ENCODE results near the gene ASPSCR1.

The ASPSCR1 gene

DNA sequence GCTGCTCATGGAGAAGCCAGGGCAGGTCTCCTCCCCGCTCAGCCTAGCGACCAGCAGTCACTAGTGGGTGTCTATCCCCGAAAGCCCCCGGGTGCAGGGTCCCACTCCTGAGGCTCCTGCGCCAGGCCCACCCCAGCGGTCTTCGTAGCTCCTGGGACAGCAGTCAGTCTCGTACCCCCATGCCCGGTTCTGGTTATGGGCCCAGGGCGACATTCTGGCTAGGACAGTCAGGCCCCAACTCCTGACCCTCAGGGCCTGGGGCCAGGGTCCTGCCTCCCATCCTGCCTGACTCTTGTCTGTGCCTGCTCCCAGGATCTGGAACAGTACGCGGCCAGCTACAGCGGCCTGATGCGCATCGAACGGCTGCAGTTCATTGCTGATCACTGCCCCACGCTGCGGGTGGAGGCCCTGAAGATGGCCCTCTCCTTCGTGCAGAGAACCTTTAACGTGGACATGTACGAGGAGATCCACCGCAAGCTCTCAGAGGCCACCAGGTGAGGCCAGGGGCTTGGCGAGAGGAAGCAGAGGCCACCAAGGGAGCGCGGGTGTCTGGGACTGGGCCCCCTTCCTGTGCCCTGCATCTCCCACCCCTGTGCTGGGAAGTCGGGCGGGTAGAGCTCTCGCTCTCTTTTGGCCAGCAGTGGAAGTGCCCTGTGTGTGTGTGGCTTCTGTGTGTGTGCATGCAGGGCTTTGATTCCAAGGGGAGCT lies 76.3 kb downstream of the ASPSCR1 start:
- DNase-seq (ENCODE audit: low spot score) (no peak), ATAC-seq (ENCODE audit: low read depth) (no peak)
- Histone ChIP-seq H3K27ac (ENCODE audit: poor library complexity, severe bottlenecking) (no peak overlapping the region), H3K4me1 (ENCODE audit: insufficient read depth, poor library complexity, severe bottlenecking) (peaks cover 5% of the 10 kb centered on the region), H3K27me3 (ENCODE audit: insufficient read depth, poor library complexity, severe bottlenecking) (no peaks in the 10 kb centered on the region), H3K36me3 (ENCODE audit: low read depth) (peaks cover 72% of the 10 kb centered on the region), H3K4me3 (ENCODE audit: severe bottlenecking) (no peak overlapping the region), H3K9me3 (ENCODE audit: severe bottlenecking) (no peaks in the 10 kb centered on the region)
- TF ChIP-seq, protein P1, sequence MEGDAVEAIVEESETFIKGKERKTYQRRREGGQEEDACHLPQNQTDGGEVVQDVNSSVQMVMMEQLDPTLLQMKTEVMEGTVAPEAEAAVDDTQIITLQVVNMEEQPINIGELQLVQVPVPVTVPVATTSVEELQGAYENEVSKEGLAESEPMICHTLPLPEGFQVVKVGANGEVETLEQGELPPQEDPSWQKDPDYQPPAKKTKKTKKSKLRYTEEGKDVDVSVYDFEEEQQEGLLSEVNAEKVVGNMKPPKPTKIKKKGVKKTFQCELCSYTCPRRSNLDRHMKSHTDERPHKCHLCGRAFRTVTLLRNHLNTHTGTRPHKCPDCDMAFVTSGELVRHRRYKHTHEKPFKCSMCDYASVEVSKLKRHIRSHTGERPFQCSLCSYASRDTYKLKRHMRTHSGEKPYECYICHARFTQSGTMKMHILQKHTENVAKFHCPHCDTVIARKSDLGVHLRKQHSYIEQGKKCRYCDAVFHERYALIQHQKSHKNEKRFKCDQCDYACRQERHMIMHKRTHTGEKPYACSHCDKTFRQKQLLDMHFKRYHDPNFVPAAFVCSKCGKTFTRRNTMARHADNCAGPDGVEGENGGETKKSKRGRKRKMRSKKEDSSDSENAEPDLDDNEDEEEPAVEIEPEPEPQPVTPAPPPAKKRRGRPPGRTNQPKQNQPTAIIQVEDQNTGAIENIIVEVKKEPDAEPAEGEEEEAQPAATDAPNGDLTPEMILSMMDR (IDR thresholded peaks at IDR 0.05; ENCODE audit: poor library complexity, severe bottlenecking): no peak

DNA sequence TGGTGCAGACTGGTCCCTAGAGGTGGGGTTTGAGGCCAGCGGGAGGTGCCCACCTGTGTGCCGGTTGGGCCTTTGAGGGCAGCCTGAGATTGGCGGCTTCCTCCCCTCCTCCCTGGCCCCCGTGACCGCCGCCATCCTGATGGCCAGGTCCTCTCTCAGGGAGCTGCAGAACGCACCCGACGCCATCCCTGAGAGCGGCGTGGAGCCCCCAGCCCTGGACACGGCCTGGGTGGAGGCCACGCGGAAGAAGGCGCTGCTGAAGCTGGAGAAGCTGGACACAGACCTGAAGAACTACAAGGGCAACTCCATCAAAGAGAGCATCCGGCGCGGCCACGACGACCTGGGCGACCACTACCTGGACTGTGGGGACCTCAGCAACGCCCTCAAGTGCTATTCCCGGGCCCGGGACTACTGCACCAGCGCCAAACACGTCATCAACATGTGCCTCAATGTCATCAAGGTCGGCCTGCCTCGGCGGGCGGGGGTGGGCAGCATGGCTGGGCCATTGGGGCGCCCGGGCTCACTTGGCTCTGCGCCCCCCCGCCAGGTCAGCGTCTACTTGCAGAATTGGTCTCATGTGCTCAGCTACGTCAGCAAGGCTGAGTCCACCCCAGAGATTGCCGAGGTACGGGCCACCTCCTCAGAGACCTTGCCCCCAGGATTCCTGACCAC lies 77.1 kb downstream of the ASPSCR1 start:
- peaks cover 5% of the 10 kb centered on the region for H3K4me1 ChIP-seq (ENCODE audit: insufficient read depth, poor library complexity, severe bottlenecking)
- peak; percentile 75 for DNase-seq (ENCODE audit: low spot score)
- ATAC-seq (ENCODE audit: low read depth): no peak
- no peaks in the 10 kb centered on the region for H3K27me3 ChIP-seq (ENCODE audit: insufficient read depth, poor library complexity, severe bottlenecking)
- no peaks in the 10 kb centered on the region for H3K9me3 ChIP-seq (ENCODE audit: severe bottlenecking)
- TF ChIP-seq, protein P1 (IDR thresholded peaks at IDR 0.05; ENCODE audit: poor library complexity, severe bottlenecking): no peak
- no peak overlapping the region for H3K4me3 ChIP-seq (ENCODE audit: severe bottlenecking)
- H3K27ac ChIP-seq (ENCODE audit: poor library complexity, severe bottlenecking): no peak overlapping the region
- H3K36me3 ChIP-seq (ENCODE audit: low read depth): peaks cover 72% of the 10 kb centered on the region

DNA sequence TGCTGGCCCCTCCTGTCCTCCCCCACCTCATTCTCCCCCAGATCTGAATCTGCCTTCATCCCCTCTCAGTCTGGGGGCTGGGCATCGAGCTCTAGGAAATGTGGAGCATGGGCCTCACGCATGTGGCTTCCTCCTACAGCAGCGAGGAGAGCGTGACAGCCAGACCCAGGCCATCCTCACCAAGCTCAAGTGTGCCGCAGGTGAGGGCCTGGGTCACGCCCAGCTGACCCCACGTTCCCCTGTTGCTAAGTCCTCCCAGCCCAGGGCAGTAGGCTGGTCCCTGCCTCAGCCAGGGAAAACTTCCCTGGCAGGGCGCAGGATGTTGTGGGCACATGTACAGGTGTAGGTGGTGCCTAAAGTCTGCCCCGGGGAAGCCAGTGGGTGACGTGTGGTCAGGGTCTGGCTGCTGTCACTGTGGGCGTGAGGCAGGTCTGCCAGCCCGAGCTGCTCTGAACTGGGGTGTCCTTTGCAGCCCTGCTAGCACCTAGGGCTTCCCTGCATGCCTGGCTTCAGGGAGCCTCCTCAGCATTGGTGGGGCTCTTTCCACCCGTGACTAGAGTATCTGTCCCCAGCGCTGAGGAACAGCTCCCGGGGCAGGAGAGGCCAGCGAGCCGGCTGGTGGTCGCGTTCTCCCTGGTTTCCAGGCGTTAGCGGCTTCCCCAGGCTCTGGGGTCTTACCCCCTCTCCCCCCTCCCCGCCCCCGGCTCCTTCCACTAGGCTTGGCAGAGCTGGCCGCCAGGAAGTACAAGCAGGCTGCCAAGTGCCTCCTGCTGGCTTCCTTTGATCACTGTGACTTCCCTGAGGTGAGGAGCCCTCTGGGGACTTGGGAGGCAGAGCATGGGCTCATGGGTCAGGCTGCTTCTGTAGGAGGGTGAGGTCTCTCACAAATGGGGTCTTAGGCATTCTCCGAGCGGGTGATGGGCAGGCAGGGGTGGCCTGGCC lies 77.9 kb downstream of the ASPSCR1 start:
- TF ChIP-seq, protein P1 (IDR thresholded peaks at IDR 0.05; ENCODE audit: poor library complexity, severe bottlenecking): no peak
- no peak for DNase-seq (ENCODE audit: low spot score)
- Histone ChIP-seq H3K4me1 (ENCODE audit: insufficient read depth, poor library complexity, severe bottlenecking) (peaks cover 5% of the 10 kb centered on the region), H3K36me3 (ENCODE audit: low read depth) (peaks cover 72% of the 10 kb centered on the region), H3K27ac (ENCODE audit: poor library complexity, severe bottlenecking) (no peak overlapping the region), H3K4me3 (ENCODE audit: severe bottlenecking) (no peak overlapping the region), H3K27me3 (ENCODE audit: insufficient read depth, poor library complexity, severe bottlenecking) (no peaks in the 10 kb centered on the region), H3K9me3 (ENCODE audit: severe bottlenecking) (no peaks in the 10 kb centered on the region)
- no peak for ATAC-seq (ENCODE audit: low read depth)

DNA sequence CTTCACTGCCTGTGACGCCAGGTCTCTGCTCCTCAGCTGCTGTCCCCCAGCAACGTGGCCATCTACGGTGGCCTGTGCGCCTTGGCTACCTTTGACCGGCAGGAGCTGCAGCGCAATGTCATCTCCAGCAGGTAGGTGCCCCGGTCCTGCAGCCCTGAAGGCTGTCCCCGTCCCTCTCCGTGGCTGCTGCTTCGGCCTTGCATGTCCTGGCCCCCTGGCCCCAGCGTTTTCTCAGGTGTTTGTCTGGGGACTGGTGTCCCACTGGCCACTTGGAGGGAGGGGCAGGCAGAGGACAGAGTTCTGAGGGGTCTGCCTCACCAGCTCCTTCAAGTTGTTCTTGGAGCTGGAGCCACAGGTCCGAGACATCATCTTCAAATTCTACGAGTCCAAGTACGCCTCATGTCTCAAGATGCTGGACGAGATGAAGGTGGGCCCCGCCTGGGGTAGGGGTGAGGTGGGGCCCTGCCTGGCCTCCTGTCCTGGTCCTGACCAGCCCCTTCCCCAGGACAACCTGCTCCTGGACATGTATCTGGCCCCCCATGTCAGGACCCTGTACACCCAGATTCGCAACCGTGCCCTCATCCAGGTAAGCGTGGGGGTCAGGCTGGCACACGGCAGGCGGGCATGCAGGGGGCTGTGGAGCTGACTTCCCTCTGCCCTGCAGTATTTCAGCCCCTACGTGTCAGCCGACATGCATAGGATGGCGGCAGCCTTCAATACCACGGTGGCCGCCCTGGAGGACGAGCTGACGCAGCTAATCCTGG lies 78.7 kb downstream of the ASPSCR1 start:
- no peak for ATAC-seq (ENCODE audit: low read depth)
- Histone ChIP-seq H3K36me3 (ENCODE audit: low read depth) (peaks cover 76% of the 10 kb centered on the region), H3K27me3 (ENCODE audit: insufficient read depth, poor library complexity, severe bottlenecking) (no peaks in the 10 kb centered on the region), H3K27ac (ENCODE audit: poor library complexity, severe bottlenecking) (no peak overlapping the region), H3K4me3 (ENCODE audit: severe bottlenecking) (no peak overlapping the region), H3K9me3 (ENCODE audit: severe bottlenecking) (no peaks in the 10 kb centered on the region), H3K4me1 (ENCODE audit: insufficient read depth, poor library complexity, severe bottlenecking) (peaks cover 5% of the 10 kb centered on the region)
- TF ChIP-seq, protein P1 (IDR thresholded peaks at IDR 0.05; ENCODE audit: poor library complexity, severe bottlenecking): no peak
- DNase-seq (ENCODE audit: low spot score): peak; percentile 69
